SK-N-SH (cell line): ENCODE results near the gene TXNDC11. TPM values are rescaled to one million over a fixed set of nuclear protein-coding genes. Genes with fewer than 3 reads are reported as not detected.

Experiments used
- CTCF ChIA-PET: fragments of 300-600, 350-600 bp; formaldehyde crosslinking; extraction: SDS; loops from one replicate; lab custom pipeline; 2021; lab: Yijun Ruan, JAX
- POLR2A ChIA-PET: fragments of 350-600 bp; sonication (Branson Sonifier 250); formaldehyde crosslinking; extraction: SDS; loops from one replicate; lab custom pipeline; 2020; ENCODE audit warnings: antibody characterized with exemption, inconsistent platforms; lab: Yijun Ruan, JAX
- DNase-seq: peaks from one replicate; pipeline ENCODE4 v3.0.0; 2012
- H2AFZ ChIP-seq: fragments of 200-600 bp; sonication (generic); 2 replicates; pipeline ENCODE4 v1.8.1; 2016; ENCODE audit warnings: antibody characterized with exemption, mild to moderate bottlenecking, low read depth
- H3F3A ChIP-seq: fragments of 200-600 bp; sonication (generic); replicated peaks from 2 replicates; pipeline ENCODE3; 2016; ENCODE audit warnings: antibody characterized with exemption, mild to moderate bottlenecking; ENCODE audit not compliant: insufficient read depth
- H3K27ac ChIP-seq, 2 experiments: fragments of 200-500 bp in 1 of 2; fragments of 200-600 bp in 1 of 2; sonication (Bioruptor generic) in 1 of 2; sonication (generic), shearing (Covaris generic) in 1 of 2; 2 replicates each; pipeline versions ENCODE4 v1.5.1 to v1.6.1; 2014 to 2016; ENCODE audit warnings: low read depth in 2 of 2, inconsistent platforms in 1 of 2, low read length in 1 of 2, mild to moderate bottlenecking in 1 of 2, mixed read lengths in 1 of 2
- H3K27me3 ChIP-seq: fragments of 200-600 bp; sonication (generic), shearing (Covaris generic); 2 replicates; pipeline ENCODE4 v1.6.1; 2016; ENCODE audit warnings: mixed run types; ENCODE audit not compliant: insufficient read depth
- H3K36me3 ChIP-seq, 2 experiments: fragments of 200-500 bp in 1 of 2; fragments of 200-600 bp in 1 of 2; sonication (Bioruptor generic) in 1 of 2; sonication (generic) in 1 of 2; replicated peaks in 1 of 2; 2 replicates each; pipeline versions ENCODE3 to v1.5.1; 2014 to 2016; ENCODE audit warnings: low read length in 1 of 2, mild to moderate bottlenecking in 1 of 2; ENCODE audit not compliant: insufficient read depth in 2 of 2, control insufficient read depth in 1 of 2
- H3K4me1 ChIP-seq, 2 experiments: fragments of 200-500 bp in 1 of 2; fragments of 200-600 bp in 1 of 2; sonication (Bioruptor generic) in 1 of 2; sonication (generic), shearing (Covaris generic) in 1 of 2; 2 replicates each; pipeline versions ENCODE4 v1.5.1 to v1.6.1; 2014 to 2016; ENCODE audit warnings: low read depth in 1 of 2, low read length in 1 of 2, mixed run types in 1 of 2; ENCODE audit not compliant: insufficient read depth in 2 of 2, control insufficient read depth in 1 of 2
- H3K4me2 ChIP-seq: fragments of 200-600 bp; sonication (generic), shearing (Covaris generic); 2 replicates; pipeline ENCODE4 v1.6.1; 2017; ENCODE audit warnings: mixed run types
- H3K4me3 ChIP-seq, 2 experiments: fragments of 200-500 bp in 1 of 2; fragments of 200-600 bp in 1 of 2; sonication (Bioruptor generic) in 1 of 2; sonication (generic), shearing (Covaris generic) in 1 of 2; 2 replicates each; pipeline versions ENCODE4 v1.5.1 to v1.8.1; 2014 to 2016; ENCODE audit warnings: low read depth in 2 of 2, inconsistent platforms in 1 of 2, low read length in 1 of 2, mild to moderate bottlenecking in 1 of 2, mixed read lengths in 1 of 2, moderate library complexity in 1 of 2
- H3K79me2 ChIP-seq: fragments of 200-600 bp; sonication (generic); 2 replicates; pipeline ENCODE4 v1.8.1; 2017; ENCODE audit warnings: mild to moderate bottlenecking; ENCODE audit not compliant: insufficient read depth
- H3K9ac ChIP-seq: fragments of 200-600 bp; sonication (generic); 2 replicates; pipeline ENCODE4 v1.6.1; 2017; ENCODE audit warnings: mixed run types
- H3K9me2 ChIP-seq: fragments of 200-600 bp; sonication (generic); 2 replicates; pipeline ENCODE4 v1.6.1; 2017; ENCODE audit warnings: mixed run types
- H3K9me3 ChIP-seq: fragments of 200-600 bp; sonication (generic); 2 replicates; pipeline ENCODE4 v1.6.1; 2017; ENCODE audit warnings: mixed run types, mild to moderate bottlenecking, moderate library complexity
- H4K20me1 ChIP-seq: fragments of 200-600 bp; sonication (generic); 2 replicates; pipeline ENCODE4 v1.6.1; 2017; ENCODE audit warnings: mild to moderate bottlenecking, mixed run types; ENCODE audit not compliant: insufficient read depth
- ELF1 ChIP-seq: IDR thresholded peaks from 2 replicates; pipeline ENCODE4 v1.4.0; 2012
- FOXM1 ChIP-seq: IDR thresholded peaks from 2 replicates; pipeline ENCODE4 v1.4.0; 2012; ENCODE audit warnings: low read depth, mild to moderate bottlenecking
- MEF2A ChIP-seq: IDR thresholded peaks from 2 replicates; pipeline ENCODE4 v1.4.0; 2012; ENCODE audit warnings: low read depth, borderline replicate concordance
- NFIC ChIP-seq: IDR thresholded peaks from 2 replicates; pipeline ENCODE4 v1.4.0; 2012; ENCODE audit warnings: borderline replicate concordance
- NRF1 ChIP-seq: IDR thresholded peaks from 2 replicates; pipeline ENCODE4 v1.6.1; 2012; ENCODE audit warnings: low read depth, mild to moderate bottlenecking, low read length
- SMC3 ChIP-seq: IDR thresholded peaks from 2 replicates; pipeline ENCODE4 v1.6.1; 2012; ENCODE audit warnings: low read depth, low read length, improper control_type of control experiment
- TAF1 ChIP-seq: IDR thresholded peaks from 2 replicates; pipeline ENCODE4 v1.6.1; 2012; ENCODE audit warnings: low read depth, mild to moderate bottlenecking, low read length, moderate library complexity, borderline replicate concordance
- TCF12 ChIP-seq: IDR thresholded peaks from 2 replicates; pipeline ENCODE4 v1.4.0; 2012
- TEAD4 ChIP-seq: IDR thresholded peaks from 2 replicates; pipeline ENCODE4 v1.4.0; 2012; ENCODE audit warnings: mild to moderate bottlenecking, borderline replicate concordance; ENCODE audit not compliant: insufficient read depth
- WGBS: methylation state at CpG from one replicate; pipeline ENCODE4 v1.1.6; 2017; ENCODE audit warnings: low lambda C conversion rate; 5-methylcytosine and 5-hydroxymethylcytosine counted together
- polyA plus RNA-seq, 3 experiments: library from polyadenylated mRNA; depleted of rRNA; stranded (reverse); fragments of >200 nt; gene quantifications; 2 replicates each; pipeline ENCODE4 v1.2.3, GENCODE V29; 2012
- TF ChIP-seq, protein P1 (sequence below): IDR thresholded peaks from 2 replicates; pipeline ENCODE4 v1.4.0; 2012; ENCODE audit warnings: low read depth, borderline replicate concordance
- TF ChIP-seq, protein P2 (sequence below): IDR thresholded peaks from 2 replicates; pipeline ENCODE4; 2012

The TXNDC11 gene
- polyA plus RNA-seq, 1 of the 3 experiments (the other 2 are of a cell fraction) = 37.0 TPM

DNA sequence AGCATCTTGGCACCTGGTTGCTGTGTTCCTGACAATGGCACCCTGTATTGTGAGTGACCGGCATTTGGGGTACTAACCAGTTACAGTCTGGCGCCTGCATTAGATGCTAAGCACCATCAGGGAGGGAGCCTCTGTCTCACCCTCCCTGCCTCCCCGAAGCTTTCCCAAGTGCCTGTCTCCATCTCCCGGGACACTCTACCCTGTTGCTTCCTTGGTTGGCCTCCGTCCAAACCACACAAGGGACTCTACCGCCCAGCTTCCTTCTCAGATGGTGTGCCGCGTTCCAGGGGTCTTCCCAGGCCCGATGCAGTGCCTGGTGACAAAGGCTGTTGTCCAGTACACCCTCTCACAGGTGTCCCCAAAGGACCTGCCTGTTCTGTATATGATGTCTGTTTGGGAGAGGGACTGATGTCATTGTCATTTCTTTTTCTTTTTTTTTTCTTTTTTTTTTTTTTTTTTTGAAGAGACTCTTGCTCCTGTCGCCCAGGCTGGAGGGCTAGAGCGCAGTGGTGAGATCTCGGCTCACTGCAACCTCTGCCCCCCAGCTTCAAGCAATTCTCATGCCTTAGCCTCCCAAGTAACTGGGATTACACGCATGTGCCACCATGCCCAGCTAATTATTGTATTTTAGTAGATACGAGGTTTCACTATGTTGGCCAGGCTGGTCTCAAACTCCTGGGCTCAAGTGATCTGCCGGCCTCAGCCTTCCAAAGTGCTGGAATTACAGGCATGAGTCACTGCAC lies 67.7 kb downstream of the TXNDC11 start:
- peaks cover 3 to 40% of the 10 kb centered on the region in 2 experiments for H3K36me3 ChIP-seq
- no peak overlapping the region for H3K4me2 ChIP-seq
- H3K27ac ChIP-seq = no peak overlapping the region
- peaks cover 4% of the 10 kb centered on the region for H3F3A ChIP-seq
- DNase-seq = no peak
- no peaks in the 10 kb centered on the region for H3K9me3 ChIP-seq
- no peak overlapping the region for H2AFZ ChIP-seq
- ChIA-PET CTCF (interaction anchor here (1.8 kb wide), 1 partner anchor 268 kb away, joined by 5 read pairs; no protein-coding TSS in a partner anchor), POLR2A (no interaction called here)
- no peaks in the 10 kb centered on the region for H3K27me3 ChIP-seq
- peaks cover 0 to 8% of the 10 kb centered on the region in 2 experiments; a peak in 1 of 4 replicates for H3K4me1 ChIP-seq
- H4K20me1 ChIP-seq = peaks cover 57% of the 10 kb centered on the region
- TF ChIP-seq TCF12 (no peak), NFIC (peak; percentile 47; the same call in 1 of the 2 replicates)
- no peaks in the 10 kb centered on the region for H3K9me2 ChIP-seq
- H3K4me3 ChIP-seq = no peak overlapping the region
- peaks cover 6% of the 10 kb centered on the region for H3K79me2 ChIP-seq
- 65% methylated on average over 15 of the region's 15 CpGs for WGBS
- H3K9ac ChIP-seq = no peak overlapping the region

DNA sequence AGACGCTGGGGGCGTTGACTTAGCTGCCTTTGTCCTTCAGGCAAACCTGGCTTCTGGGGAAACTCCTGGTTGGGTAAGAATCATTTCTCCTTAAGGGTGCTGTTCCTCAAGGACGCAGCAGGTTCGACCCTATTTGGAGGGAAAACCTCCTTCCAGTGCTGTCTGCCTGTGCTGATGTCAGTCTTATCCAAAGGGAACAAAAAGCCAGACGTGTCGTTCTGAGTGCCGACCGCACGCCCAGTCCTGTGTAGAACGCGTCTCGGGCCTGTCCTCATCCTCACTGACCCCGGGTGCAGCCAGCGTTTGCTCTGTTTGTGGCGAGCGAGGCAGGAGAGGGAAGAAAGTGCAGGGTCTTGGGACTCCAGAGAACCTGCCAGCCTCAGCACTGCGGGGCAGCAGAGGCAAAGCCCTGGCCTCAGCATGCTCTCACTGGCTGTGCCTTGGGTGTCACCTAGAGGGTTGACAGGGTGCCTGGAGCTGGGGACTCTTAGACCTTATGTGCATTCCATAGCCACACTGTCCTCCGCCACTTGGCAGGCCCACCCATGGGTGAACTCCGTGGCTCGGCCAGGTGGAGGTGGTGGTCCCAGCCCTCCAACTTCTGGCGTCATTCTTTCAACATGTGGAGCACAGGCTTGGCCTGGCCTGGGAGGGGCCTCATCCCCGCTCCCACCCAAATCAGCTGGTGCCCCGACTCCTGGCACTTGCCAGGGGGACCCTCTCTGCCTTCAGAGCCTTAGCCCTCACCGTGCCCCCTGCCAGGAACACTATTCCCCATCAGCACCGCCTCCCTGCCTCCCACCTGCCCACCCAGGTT lies 68.4 kb downstream of the TXNDC11 start:
- no peaks in the 10 kb centered on the region for H3K9me3 ChIP-seq
- H3K27me3 ChIP-seq = no peaks in the 10 kb centered on the region
- no peak for DNase-seq
- H3F3A ChIP-seq = peaks cover 4% of the 10 kb centered on the region
- CTCF ChIA-PET = no interaction called here
- peaks cover 0 to 16% of the 10 kb centered on the region in 2 experiments; a peak in 1 of 4 replicates for H3K4me1 ChIP-seq
- H3K9ac ChIP-seq = no peak overlapping the region
- POLR2A ChIA-PET = no interaction called here
- H3K4me3 ChIP-seq = no peak overlapping the region
- 91% methylated on average over 21 of the region's 25 CpGs for WGBS
- no peak overlapping the region for H2AFZ ChIP-seq
- H4K20me1 ChIP-seq = peaks cover 62% of the 10 kb centered on the region
- H3K27ac ChIP-seq = no peak overlapping the region
- no peak overlapping the region for H3K4me2 ChIP-seq
- H3K79me2 ChIP-seq = peaks cover 12% of the 10 kb centered on the region
- no peaks in the 10 kb centered on the region for H3K9me2 ChIP-seq
- TF ChIP-seq, protein P1, sequence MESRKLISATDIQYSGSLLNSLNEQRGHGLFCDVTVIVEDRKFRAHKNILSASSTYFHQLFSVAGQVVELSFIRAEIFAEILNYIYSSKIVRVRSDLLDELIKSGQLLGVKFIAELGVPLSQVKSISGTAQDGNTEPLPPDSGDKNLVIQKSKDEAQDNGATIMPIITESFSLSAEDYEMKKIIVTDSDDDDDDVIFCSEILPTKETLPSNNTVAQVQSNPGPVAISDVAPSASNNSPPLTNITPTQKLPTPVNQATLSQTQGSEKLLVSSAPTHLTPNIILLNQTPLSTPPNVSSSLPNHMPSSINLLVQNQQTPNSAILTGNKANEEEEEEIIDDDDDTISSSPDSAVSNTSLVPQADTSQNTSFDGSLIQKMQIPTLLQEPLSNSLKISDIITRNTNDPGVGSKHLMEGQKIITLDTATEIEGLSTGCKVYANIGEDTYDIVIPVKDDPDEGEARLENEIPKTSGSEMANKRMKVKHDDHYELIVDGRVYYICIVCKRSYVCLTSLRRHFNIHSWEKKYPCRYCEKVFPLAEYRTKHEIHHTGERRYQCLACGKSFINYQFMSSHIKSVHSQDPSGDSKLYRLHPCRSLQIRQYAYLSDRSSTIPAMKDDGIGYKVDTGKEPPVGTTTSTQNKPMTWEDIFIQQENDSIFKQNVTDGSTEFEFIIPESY = no peak
- TF ChIP-seq FOXM1 (no peak), TEAD4 (no peak), SMC3 (no peak), MEF2A (no peak), NRF1 (no peak), TAF1 (no peak), ELF1 (no peak)
- TF ChIP-seq, protein P2, sequence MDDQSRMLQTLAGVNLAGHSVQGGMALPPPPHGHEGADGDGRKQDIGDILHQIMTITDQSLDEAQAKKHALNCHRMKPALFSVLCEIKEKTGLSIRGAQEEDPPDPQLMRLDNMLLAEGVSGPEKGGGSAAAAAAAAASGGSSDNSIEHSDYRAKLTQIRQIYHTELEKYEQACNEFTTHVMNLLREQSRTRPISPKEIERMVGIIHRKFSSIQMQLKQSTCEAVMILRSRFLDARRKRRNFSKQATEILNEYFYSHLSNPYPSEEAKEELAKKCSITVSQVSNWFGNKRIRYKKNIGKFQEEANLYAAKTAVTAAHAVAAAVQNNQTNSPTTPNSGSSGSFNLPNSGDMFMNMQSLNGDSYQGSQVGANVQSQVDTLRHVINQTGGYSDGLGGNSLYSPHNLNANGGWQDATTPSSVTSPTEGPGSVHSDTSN = no peak
- H3K36me3 ChIP-seq = peaks cover 0 to 34% of the 10 kb centered on the region in 2 experiments
